Astrocyte (in vitro differentiated cells and primary cell): Measurements from ENCODE around the gene CCR5AS.

Experiments used
- DNase-seq: peaks from one replicate; pipeline ENCODE4 v3.0.0-alpha.2; 2010; ENCODE audit warnings: low read depth
- FAIRE-seq: peaks from 2 replicates; lab custom pipeline; 2011; peaks lifted over from hg19 to GRCh38; lab: Jason Lieb, UNC
- H2AFZ ChIP-seq: 2 replicates; pipeline ENCODE4 v1.6.0; 2012; ENCODE audit warnings: low read depth, low read length, inconsistent platforms
- H3K27ac ChIP-seq: 2 replicates; pipeline ENCODE4 v1.5.1; 2011; ENCODE audit warnings: low read depth, low read length, inconsistent platforms
- H3K27me3 ChIP-seq: 2 replicates; pipeline ENCODE4 v1.6.0; 2011; ENCODE audit warnings: low read length, inconsistent platforms; ENCODE audit not compliant: insufficient read depth
- H3K36me3 ChIP-seq: 2 replicates; pipeline ENCODE4 v1.5.1; 2011; ENCODE audit warnings: low read length, inconsistent platforms; ENCODE audit not compliant: insufficient read depth
- H3K4me1 ChIP-seq: 2 replicates; pipeline ENCODE4 v1.5.1; 2011; ENCODE audit warnings: low read length, inconsistent platforms; ENCODE audit not compliant: insufficient read depth
- H3K4me2 ChIP-seq: 2 replicates; pipeline ENCODE4 v1.6.0; 2012; ENCODE audit warnings: low read length, inconsistent platforms
- H3K4me3 ChIP-seq: 2 replicates; pipeline ENCODE4 v1.5.1; 2011; ENCODE audit warnings: low read depth, mild to moderate bottlenecking, low read length, inconsistent platforms; ENCODE audit not compliant: insufficient read depth
- H3K79me2 ChIP-seq: 2 replicates; pipeline ENCODE4 v1.6.0; 2012; ENCODE audit warnings: mild to moderate bottlenecking, low read length, inconsistent platforms; ENCODE audit not compliant: insufficient read depth
- H3K9ac ChIP-seq: 2 replicates; pipeline ENCODE4 v1.6.0; 2012; ENCODE audit warnings: mild to moderate bottlenecking, low read length, inconsistent platforms
- H3K9me3 ChIP-seq: 2 replicates; pipeline ENCODE4 v1.5.1; 2012; ENCODE audit warnings: low read depth, mild to moderate bottlenecking, low read length, inconsistent platforms; ENCODE audit not compliant: insufficient read depth
- H4K20me1 ChIP-seq: 2 replicates; pipeline ENCODE4 v1.6.0; 2012; ENCODE audit warnings: low read length, inconsistent platforms; ENCODE audit not compliant: insufficient read depth
- H3K27ac Mint-ChIP-seq: one replicate; pipeline ENCODE4 v1.8.0; 2021; ENCODE audit warnings: mild to moderate bottlenecking, mixed read lengths; ENCODE audit not compliant: unreplicated experiment
- H3K27me3 Mint-ChIP-seq: one replicate; pipeline ENCODE4 v1.8.0; 2021; ENCODE audit warnings: low read depth, mixed read lengths; ENCODE audit not compliant: unreplicated experiment
- H3K36me3 Mint-ChIP-seq: one replicate; pipeline ENCODE4 v1.8.0; 2021; ENCODE audit warnings: low read depth, mixed read lengths; ENCODE audit not compliant: unreplicated experiment
- H3K4me1 Mint-ChIP-seq: one replicate; pipeline ENCODE4 v1.8.0; 2021; ENCODE audit warnings: low read depth, mixed read lengths; ENCODE audit not compliant: unreplicated experiment
- H3K4me3 Mint-ChIP-seq: one replicate; pipeline ENCODE4 v1.8.0; 2021; ENCODE audit warnings: mild to moderate bottlenecking, moderate library complexity, mixed read lengths; ENCODE audit not compliant: unreplicated experiment
- H3K9me3 Mint-ChIP-seq: one replicate; pipeline ENCODE4 v1.8.0; 2021; ENCODE audit warnings: mild to moderate bottlenecking, mixed read lengths; ENCODE audit not compliant: unreplicated experiment
- EZH2 ChIP-seq: IDR thresholded peaks from 2 replicates; pipeline ENCODE4 v1.6.1; 2012; ENCODE audit warnings: mild to moderate bottlenecking, low read length, inconsistent platforms; ENCODE audit not compliant: insufficient read depth
- TF ChIP-seq, protein P1 (sequence below): IDR thresholded peaks from 2 replicates; pipeline ENCODE4 v1.5.1; 2011; ENCODE audit warnings: low read depth, mild to moderate bottlenecking, inconsistent platforms, low read length, moderate library complexity; ENCODE audit not compliant: insufficient read depth

The CCR5AS gene

DNA sequence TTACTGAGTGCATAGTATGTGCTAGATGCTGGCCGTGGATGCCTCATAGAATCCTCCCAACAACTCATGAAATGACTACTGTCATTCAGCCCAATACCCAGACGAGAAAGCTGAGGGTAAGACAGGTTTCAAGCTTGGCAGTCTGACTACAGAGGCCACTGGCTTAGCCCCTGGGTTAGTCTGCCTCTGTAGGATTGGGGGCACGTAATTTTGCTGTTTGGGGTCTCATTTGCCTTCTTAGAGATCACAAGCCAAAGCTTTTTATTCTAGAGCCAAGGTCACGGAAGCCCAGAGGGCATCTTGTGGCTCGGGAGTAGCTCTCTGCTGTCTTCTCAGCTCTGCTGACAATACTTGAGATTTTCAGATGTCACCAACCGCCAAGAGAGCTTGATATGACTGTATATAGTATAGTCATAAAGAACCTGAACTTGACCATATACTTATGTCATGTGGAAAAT is 37.2 kb downstream of the CCR5AS start:
- Mint-ChIP-seq H3K4me1 (peaks cover 6% of the 10 kb centered on the region), H3K27ac (no peak overlapping the region), H3K9me3 (no peaks in the 10 kb centered on the region), H3K4me3 (no peak overlapping the region), H3K36me3 (no peaks in the 10 kb centered on the region), H3K27me3 (peaks cover 44% of the 10 kb centered on the region)
- Histone ChIP-seq H4K20me1 (no peaks in the 10 kb centered on the region), H3K4me2 (no peak overlapping the region), H3K79me2 (no peaks in the 10 kb centered on the region), H3K9me3 (no peaks in the 10 kb centered on the region), H3K9ac (no peak overlapping the region), H2AFZ (no peak overlapping the region), H3K27me3 (peaks cover 46% of the 10 kb centered on the region), H3K27ac (no peak overlapping the region), H3K36me3 (no peaks in the 10 kb centered on the region), H3K4me3 (no peak overlapping the region), H3K4me1 (no peaks in the 10 kb centered on the region)
- DNase-seq: no peak
- FAIRE-seq: no peak
- TF ChIP-seq, protein P1, sequence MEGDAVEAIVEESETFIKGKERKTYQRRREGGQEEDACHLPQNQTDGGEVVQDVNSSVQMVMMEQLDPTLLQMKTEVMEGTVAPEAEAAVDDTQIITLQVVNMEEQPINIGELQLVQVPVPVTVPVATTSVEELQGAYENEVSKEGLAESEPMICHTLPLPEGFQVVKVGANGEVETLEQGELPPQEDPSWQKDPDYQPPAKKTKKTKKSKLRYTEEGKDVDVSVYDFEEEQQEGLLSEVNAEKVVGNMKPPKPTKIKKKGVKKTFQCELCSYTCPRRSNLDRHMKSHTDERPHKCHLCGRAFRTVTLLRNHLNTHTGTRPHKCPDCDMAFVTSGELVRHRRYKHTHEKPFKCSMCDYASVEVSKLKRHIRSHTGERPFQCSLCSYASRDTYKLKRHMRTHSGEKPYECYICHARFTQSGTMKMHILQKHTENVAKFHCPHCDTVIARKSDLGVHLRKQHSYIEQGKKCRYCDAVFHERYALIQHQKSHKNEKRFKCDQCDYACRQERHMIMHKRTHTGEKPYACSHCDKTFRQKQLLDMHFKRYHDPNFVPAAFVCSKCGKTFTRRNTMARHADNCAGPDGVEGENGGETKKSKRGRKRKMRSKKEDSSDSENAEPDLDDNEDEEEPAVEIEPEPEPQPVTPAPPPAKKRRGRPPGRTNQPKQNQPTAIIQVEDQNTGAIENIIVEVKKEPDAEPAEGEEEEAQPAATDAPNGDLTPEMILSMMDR: no peak
- TF ChIP-seq EZH2: no peak

GRCh38 chr3:46369151-46369550 is 37.7 kb downstream of the CCR5AS start:
- Histone ChIP-seq H3K9me3 (no peaks in the 10 kb centered on the region), H3K4me3 (no peak overlapping the region), H3K9ac (no peak overlapping the region), H3K36me3 (no peaks in the 10 kb centered on the region), H4K20me1 (no peaks in the 10 kb centered on the region), H3K79me2 (no peaks in the 10 kb centered on the region), H3K4me2 (no peak overlapping the region), H3K27ac (no peak overlapping the region), H3K27me3 (peaks cover 41% of the 10 kb centered on the region), H2AFZ (no peak overlapping the region), H3K4me1 (no peaks in the 10 kb centered on the region)
- FAIRE-seq (no peak), DNase-seq (no peak)
- H3K27ac Mint-ChIP-seq: no peak overlapping the region
- no peaks in the 10 kb centered on the region for H3K9me3 Mint-ChIP-seq
- H3K4me1 Mint-ChIP-seq: peaks cover 5% of the 10 kb centered on the region
- no peaks in the 10 kb centered on the region for H3K36me3 Mint-ChIP-seq
- H3K27me3 Mint-ChIP-seq: peaks cover 40% of the 10 kb centered on the region
- TF ChIP-seq, protein P1: no peak
- TF ChIP-seq EZH2: no peak
- no peak overlapping the region for H3K4me3 Mint-ChIP-seq

DNA sequence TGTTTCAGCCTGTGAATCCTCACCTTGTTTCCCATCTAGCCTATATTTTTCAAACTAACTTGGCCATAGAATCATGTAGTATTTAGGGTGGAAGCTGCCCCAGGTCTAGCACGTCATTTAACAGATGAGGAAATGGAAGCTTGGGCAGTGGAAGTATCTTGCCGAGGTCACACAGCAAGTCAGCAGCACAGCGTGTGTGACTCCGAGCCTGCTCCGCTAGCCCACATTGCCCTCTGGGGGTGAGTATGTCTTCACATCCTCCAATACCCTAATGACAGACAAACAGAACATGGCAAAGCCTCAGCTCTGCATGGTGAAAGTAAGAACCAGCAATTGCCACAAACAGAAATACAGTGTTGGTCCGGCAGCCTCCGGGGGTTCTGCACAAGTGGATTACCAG is 38.3 kb downstream of the CCR5AS start:
- no peak for TF ChIP-seq EZH2
- TF ChIP-seq, protein P1: no peak
- H3K36me3 ChIP-seq: no peaks in the 10 kb centered on the region
- no peak overlapping the region for H3K4me2 ChIP-seq
- no peak overlapping the region for H3K9ac ChIP-seq
- H3K9me3 ChIP-seq: no peaks in the 10 kb centered on the region
- H3K27me3 Mint-ChIP-seq: peaks cover 34% of the 10 kb centered on the region
- no peak overlapping the region for H3K4me3 Mint-ChIP-seq
- no peak overlapping the region for H3K27ac ChIP-seq
- no peaks in the 10 kb centered on the region for H3K36me3 Mint-ChIP-seq
- no peak overlapping the region for H3K4me3 ChIP-seq
- H3K9me3 Mint-ChIP-seq: no peaks in the 10 kb centered on the region
- no peak overlapping the region for H3K27ac Mint-ChIP-seq
- no peak overlapping the region for H2AFZ ChIP-seq
- no peaks in the 10 kb centered on the region for H3K79me2 ChIP-seq
- H3K4me1 ChIP-seq: no peaks in the 10 kb centered on the region
- peaks cover 5% of the 10 kb centered on the region for H3K4me1 Mint-ChIP-seq
- no peaks in the 10 kb centered on the region for H4K20me1 ChIP-seq
- no peak for DNase-seq
- FAIRE-seq: no peak
- H3K27me3 ChIP-seq: peaks cover 44% of the 10 kb centered on the region
